Uterus (tissue), 2 donors: ENCODE data around the gene HSD3B2.

Source experiments
- CTCF ChIP-seq, 4 experiments: fragments of 200-600 bp in 2 of 4; fragments of 450-650 bp in 2 of 4; sonication (generic) in 2 of 4; IDR thresholded peaks; one replicate each; pipeline ENCODE4 v1.5.1; 2016 to 2019; ENCODE audit warnings: antibody characterized with exemption in 4 of 4, mild to moderate bottlenecking in 2 of 4, moderate library complexity in 1 of 4
- POLR2A ChIP-seq, 2 donors: fragments of 450-650 bp; IDR thresholded peaks; one replicate each; pipeline ENCODE4 v1.6.1; 2016; ENCODE audit warnings: antibody characterized with exemption in 2 of 2, mild to moderate bottlenecking in 1 of 2, moderate library complexity in 1 of 2

- TF ChIP-seq CTCF (IDR thresholded peaks at IDR 0.05) (no peak), POLR2A (IDR thresholded peaks at IDR 0.05) (no peak)
These were observed 4.0 kb upstream of the HSD3B2 start for GRCh38 chr1:119410961-119411360.
